ENCODE data around the gene TANGO6.
A peak's percentile ranks its signal among the peaks of the same experiment; 100 is the strongest.
"Not testable (repeated sequence)": the region's sequence is repeated elsewhere in the genome, so short reads cannot be mapped to it uniquely, and the experiment has no call there.

TANGO6 gene

DNA sequence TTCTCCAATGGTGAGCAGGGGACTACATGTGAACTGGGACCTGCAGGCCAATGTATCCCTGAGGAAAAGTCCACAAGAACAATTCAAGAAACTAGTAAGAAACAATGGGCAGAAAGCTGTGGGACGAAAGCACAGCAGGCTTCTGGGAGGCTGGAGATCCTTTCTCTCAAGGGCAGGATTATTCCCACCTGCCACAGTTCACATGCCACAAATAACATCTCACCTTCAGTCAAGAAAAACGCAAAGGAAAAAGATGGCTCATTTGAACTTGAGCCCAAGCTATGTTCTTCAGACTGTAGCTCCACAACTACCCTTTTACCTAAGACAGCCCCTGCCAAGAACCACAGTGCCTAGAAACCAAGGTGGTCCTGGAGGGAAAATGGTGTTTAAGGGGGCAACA, 275.1 kb downstream of the TANGO6 start:
- DNase-seq (ENCODE audit: low spot score) = no peak

GRCh38 chr16:69118994-69119393, 275.7 kb downstream of the TANGO6 start:
- no peak for DNase-seq (ENCODE audit: low spot score)

GRCh38 chr16:69119536-69119935, 276.2 kb downstream of the TANGO6 start:
- no peak for DNase-seq (ENCODE audit: low spot score)

GRCh38 chr16:69120096-69120664, 276.8 kb downstream of the TANGO6 start:
- DNase-seq (ENCODE audit: low spot score) = no peak

DNA sequence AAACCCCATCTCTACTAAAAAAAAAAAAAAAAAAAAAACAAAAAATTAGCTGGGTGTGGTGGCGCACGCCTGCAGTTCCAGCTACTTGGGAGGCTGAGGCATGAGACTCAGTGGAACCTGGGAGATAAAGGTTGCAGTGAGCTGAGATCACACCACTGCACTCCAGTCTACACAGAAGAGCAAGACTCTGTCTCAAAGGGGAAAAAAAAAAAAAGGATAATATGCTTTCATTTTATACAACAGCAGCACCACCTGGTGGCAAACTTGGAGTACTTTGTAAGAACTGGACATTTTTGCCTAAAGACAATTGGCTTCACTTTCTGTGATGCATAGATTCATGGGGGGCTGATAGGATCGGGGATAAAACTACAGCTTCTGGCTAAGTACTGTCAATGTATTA, 280.6 kb downstream of the TANGO6 start:
- DNase-seq (ENCODE audit: low spot score) = peak; percentile 84

- not testable (repeated sequence) for DNase-seq (ENCODE audit: low spot score)
Observed at GRCh38 chr16:69124406-69124805, 281.1 kb downstream of the TANGO6 start.

GRCh38 chr16:69124961-69125360, 281.6 kb downstream of the TANGO6 start:
- DNase-seq (ENCODE audit: low spot score) = not testable (repeated sequence)

- DNase-seq (ENCODE audit: low spot score) = no peak
Observed at GRCh38 chr16:69126221-69126620, 282.9 kb downstream of the TANGO6 start.

DNA sequence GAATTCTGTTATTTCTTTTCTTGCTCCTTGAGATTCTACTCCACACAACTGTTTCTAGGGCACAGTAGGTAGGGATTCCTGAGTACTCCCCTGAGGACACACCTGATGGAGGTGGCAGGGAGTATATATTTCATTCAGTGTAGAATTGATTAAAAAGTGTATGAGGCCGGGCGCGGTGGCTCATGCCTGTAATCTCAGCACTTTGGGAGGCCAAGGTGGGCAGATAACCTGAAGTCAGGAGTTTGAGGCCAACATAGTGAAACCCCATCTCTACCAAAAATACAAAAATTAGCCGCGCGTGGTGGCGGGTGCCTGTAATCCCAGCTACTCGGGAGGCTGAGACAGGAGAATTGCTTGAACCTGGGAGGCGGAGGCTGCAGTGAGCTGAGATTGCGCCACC, 283.5 kb downstream of the TANGO6 start:
- not testable (repeated sequence) for DNase-seq (ENCODE audit: low spot score)

- no peak for DNase-seq (ENCODE audit: low spot score)
Observed at GRCh38 chr16:69127966-69128510, 284.7 kb downstream of the TANGO6 start.

- no peak for DNase-seq (ENCODE audit: low spot score)
Observed at GRCh38 chr16:69130461-69130860, 287.1 kb downstream of the TANGO6 start.

DNA sequence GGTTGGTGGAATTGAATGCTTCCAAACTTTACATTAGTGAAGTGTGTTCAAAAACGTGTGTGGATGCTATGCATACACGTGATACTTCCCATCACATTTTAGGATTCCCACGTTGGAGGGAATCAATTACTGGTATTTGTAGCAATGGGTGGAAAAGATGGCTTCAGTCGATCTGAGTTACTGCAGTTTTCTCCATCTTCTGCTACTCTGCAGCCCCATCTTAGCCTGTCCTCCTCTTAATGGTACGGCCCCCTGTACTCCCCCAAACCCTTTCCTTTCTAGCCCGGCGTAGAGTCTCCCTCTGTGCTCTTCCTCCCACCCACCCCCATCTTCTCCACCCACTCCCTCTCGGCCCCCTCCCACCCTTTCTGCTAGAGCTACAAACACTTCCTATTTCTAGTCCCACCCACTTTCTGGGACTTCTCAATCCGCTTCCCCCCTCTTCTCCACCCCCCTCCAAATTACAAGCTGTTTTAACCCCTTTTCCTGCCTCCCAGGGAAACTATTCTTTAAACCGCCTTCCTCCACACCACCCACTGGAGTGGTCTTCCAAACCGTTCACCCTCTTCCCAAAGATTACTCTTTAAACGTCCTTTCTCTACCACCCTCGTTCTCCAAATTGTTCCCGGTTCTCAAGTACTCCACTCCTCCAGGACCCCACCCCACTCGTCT, 288.0 kb downstream of the TANGO6 start:
- DNase-seq (ENCODE audit: low spot score) = peak; percentile 33

DNA sequence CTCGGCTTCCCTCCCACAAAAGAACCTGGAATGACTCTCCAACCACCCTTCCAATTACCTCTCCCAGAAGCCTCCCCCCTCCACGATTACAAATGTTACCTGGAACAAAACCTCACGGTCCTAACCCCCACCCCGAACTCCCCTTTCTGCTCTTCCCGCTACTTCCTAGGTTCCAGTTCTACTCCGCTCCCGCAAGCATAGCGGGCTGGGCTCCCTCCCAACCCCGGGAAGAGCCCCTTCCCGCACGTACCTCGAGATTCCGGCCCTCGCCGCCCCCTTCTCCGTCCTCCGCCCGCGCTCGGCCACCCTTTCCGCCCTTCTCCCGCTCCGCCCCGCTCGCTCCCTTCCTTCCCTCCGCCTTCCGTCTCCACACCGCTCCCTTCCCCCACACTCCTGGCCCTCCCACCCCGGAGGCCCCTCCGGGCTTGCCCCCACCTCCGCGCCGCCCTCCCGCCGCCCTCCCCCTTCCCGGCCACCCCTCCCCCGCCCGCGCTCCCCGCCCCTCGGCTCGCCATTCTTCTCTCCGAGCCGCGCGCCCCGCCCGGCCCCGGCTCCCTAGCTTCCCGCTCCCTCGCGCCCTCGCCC, 288.6 kb downstream of the TANGO6 start:
- DNase-seq (ENCODE audit: low spot score) = peak; percentile 49

DNA sequence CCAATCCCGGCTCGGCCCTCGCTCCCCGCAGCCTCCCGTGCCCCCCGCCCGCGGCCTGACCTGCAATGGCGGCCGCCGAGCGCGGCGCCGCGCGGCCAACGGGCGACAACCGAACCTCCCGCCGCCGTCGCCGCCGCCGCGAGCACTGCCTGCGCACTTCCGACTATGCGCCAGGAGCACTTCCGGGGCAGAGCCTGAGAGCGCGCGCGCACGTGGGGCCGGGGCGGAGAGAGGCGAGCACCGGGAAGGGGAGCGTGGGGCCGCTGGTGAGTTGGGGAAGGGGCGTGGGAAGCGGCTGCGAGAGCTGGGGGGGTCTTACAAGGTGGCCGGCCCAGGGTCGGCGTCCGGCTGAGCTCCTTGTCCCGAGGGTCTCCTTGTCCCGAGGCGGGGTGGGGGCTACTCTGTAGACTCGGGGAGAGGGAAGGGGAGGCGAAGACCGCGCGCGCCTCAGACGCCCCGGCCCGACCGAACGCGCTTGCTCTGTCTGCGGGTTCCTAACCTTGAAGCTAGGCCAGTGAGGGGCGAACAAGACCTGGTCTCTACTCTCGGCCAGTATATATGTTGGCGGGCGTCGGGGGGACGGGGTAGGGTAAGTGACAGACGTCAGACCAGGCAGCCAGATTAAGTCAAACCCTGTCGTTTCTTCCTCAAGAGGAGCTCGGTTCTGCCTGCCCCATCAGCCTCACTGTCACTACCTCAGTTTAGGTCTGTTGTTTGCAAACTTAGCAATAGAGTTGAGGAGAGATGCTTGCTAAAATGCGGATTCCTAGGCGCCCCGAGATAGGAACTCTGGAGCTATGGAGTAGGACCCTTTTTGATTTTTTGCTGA, 289.3 kb downstream of the TANGO6 start, which contains the start of the genes CHTF8 and UTP4:
CHTF8 (minus strand) TSS at position 165 of the 829 bp plus-strand sequence. CDS start 11,130 bp downstream, outside the sequence.
UTP4 (plus strand) TSS at position 226 of the 829 bp plus-strand sequence. CDS start 811 bp downstream, outside the sequence.
- peak; percentile 75 for DNase-seq (ENCODE audit: low spot score)

DNA sequence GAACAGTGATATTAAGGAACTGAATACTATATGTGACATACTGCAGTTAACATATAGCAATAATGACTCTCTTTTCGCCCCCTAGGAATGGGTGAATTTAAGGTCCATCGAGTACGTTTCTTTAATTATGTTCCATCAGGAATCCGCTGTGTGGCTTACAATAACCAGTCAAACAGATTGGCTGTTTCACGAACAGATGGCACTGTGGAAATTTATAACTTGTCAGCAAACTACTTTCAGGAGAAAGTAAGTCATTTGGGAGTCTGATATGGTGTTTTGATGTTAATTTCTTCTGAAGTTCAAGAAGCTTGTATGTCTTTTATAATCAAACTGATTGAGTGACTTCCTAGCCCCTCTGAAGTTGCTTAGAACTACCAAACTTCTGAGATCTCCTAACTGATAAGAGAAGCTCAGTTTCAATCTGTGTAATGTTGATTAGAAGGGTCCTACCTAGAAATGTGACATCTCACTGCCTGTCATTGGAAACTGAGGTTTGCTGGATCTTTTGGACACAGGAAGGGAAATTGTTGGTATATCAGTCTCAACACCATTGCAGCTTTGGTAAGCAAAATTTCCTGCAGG, 290.1 kb downstream of the TANGO6 start:
- no peak for DNase-seq (ENCODE audit: low spot score)
